Measurements from ENCODE around the gene RYR1.

DNA sequence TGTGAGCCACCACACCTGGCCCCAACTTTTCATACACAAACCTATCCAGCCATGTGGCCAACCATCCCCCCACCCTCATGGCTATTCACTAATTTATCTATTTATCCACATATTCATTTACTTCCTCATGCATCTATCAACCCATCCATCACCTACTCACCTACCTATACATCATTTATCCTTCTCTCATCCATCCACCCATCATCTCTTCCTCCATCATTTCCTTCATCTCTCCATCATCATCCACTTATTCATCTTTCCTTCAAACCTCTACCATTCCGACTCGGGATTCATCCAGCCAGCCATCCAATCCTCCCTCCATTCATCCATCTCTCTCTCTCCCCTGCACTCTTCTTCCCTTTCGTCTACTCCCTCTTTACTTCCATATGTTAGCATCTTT lies 54.6 kb downstream of the RYR1 start:
- TF ChIP-seq, protein P1, sequence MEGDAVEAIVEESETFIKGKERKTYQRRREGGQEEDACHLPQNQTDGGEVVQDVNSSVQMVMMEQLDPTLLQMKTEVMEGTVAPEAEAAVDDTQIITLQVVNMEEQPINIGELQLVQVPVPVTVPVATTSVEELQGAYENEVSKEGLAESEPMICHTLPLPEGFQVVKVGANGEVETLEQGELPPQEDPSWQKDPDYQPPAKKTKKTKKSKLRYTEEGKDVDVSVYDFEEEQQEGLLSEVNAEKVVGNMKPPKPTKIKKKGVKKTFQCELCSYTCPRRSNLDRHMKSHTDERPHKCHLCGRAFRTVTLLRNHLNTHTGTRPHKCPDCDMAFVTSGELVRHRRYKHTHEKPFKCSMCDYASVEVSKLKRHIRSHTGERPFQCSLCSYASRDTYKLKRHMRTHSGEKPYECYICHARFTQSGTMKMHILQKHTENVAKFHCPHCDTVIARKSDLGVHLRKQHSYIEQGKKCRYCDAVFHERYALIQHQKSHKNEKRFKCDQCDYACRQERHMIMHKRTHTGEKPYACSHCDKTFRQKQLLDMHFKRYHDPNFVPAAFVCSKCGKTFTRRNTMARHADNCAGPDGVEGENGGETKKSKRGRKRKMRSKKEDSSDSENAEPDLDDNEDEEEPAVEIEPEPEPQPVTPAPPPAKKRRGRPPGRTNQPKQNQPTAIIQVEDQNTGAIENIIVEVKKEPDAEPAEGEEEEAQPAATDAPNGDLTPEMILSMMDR (IDR thresholded peaks at IDR 0.05; ENCODE audit: insufficient read depth, low read length, poor library complexity, severe bottlenecking) = no peak
- TF ChIP-seq EZH2phosphoT487 (conservative IDR thresholded peaks at IDR 0.05; ENCODE audit: low read length) = no peak

All from SU-DHL-6 (cell line).